Measurements from ENCODE around the gene KRTAP4-4. TPM values are rescaled to one million over a fixed set of nuclear protein-coding genes. Genes with fewer than 3 reads are reported as not detected.

KRTAP4-4 gene
- total RNA-seq, 1 donor from 2014 or later = not detected

GRCh38 chr17:41111151-41111885, 49.2 kb downstream of the KRTAP4-4 start:
- H3K27me3 Mint-ChIP-seq = peaks cover 6% of the 10 kb centered on the region
- H3K4me3 Mint-ChIP-seq = no peak overlapping the region
- no peak for DNase-seq

More at GRCh38 chr17:41111151-41111885, 49.2 kb downstream of the KRTAP4-4 start:
- Mint-ChIP-seq H3K27ac (no peak overlapping the region), H3K36me3 (ENCODE audit: low read depth) (no peaks in the 10 kb centered on the region), H3K4me1 (no peaks in the 10 kb centered on the region), H3K9me3 (peaks cover 4% of the 10 kb centered on the region)
- intact Hi-C loops (cut with micrococcal nuclease) = no loop called here

Other genes with a start within 250 kb of the KRTAP4-4 start
- not detected in 2 replicates for gene KRT23, start 223.1 kb downstream of the KRTAP4-4 start, total RNA-seq
- gene KRT39, start 193.8 kb downstream of the KRTAP4-4 start, total RNA-seq = not detected in 2 replicates
- not detected in 2 replicates for gene KRT40, start 176.4 kb downstream of the KRTAP4-4 start, total RNA-seq
- not detected in 2 replicates for gene KRTAP3-3, start 166.6 kb downstream of the KRTAP4-4 start, total RNA-seq
- not detected in 2 replicates for gene KRTAP3-2, start 160.8 kb downstream of the KRTAP4-4 start, total RNA-seq
- not detected in 2 replicates for gene KRTAP3-1, start 151.6 kb downstream of the KRTAP4-4 start, total RNA-seq
- gene KRTAP1-5, start 133.5 kb downstream of the KRTAP4-4 start, total RNA-seq = not detected in 2 replicates
- gene KRTAP1-4, start 130.6 kb downstream of the KRTAP4-4 start, total RNA-seq = not detected in 2 replicates
- not detected in 2 replicates for gene KRTAP1-3, start 125.9 kb downstream of the KRTAP4-4 start, total RNA-seq
- not detected in 2 replicates for gene KRTAP1-1, start 119.3 kb downstream of the KRTAP4-4 start, total RNA-seq
- not detected in 2 replicates for gene KRTAP2-1, start 113.4 kb downstream of the KRTAP4-4 start, total RNA-seq
- gene KRTAP2-2, start 105.5 kb downstream of the KRTAP4-4 start, total RNA-seq = not detected in 2 replicates
- not detected in 2 replicates for gene KRTAP2-3, start 100.6 kb downstream of the KRTAP4-4 start, total RNA-seq
- not detected in 2 replicates for gene KRTAP2-4, start 94.9 kb downstream of the KRTAP4-4 start, total RNA-seq
- gene KRTAP4-7, start 76.6 kb downstream of the KRTAP4-4 start, total RNA-seq = not detected in 2 replicates
- gene KRTAP4-8, start 62.6 kb downstream of the KRTAP4-4 start, total RNA-seq = not detected in 2 replicates
- not detected in 2 replicates for gene KRTAP4-16, start 58.5 kb downstream of the KRTAP4-4 start, total RNA-seq
- not detected in 2 replicates for gene KRTAP4-9, start 55.4 kb downstream of the KRTAP4-4 start, total RNA-seq
- not detected in 2 replicates for gene KRTAP4-11, start 42.4 kb downstream of the KRTAP4-4 start, total RNA-seq
- gene KRTAP4-12, start 36.6 kb downstream of the KRTAP4-4 start, total RNA-seq = not detected in 2 replicates
- gene KRTAP4-6, start 20.2 kb downstream of the KRTAP4-4 start, total RNA-seq = not detected in 2 replicates
- gene KRTAP4-5, start 10.9 kb downstream of the KRTAP4-4 start, total RNA-seq = not detected in 2 replicates
- not detected in 2 replicates for gene KRTAP4-3, start 7.5 kb upstream of the KRTAP4-4 start, total RNA-seq
- gene KRTAP4-2, start 17.5 kb upstream of the KRTAP4-4 start, total RNA-seq = not detected in 2 replicates
- not detected in 2 replicates for gene KRTAP4-1, start 24.2 kb upstream of the KRTAP4-4 start, total RNA-seq
- gene KRTAP9-1, start 29.1 kb upstream of the KRTAP4-4 start, total RNA-seq = not detected in 2 replicates
- not detected in 2 replicates for gene KRTAP9-2, start 65.9 kb upstream of the KRTAP4-4 start, total RNA-seq
- not detected in 2 replicates for gene KRTAP9-3, start 71.7 kb upstream of the KRTAP4-4 start, total RNA-seq
- not detected in 2 replicates for gene KRTAP9-8, start 77.3 kb upstream of the KRTAP4-4 start, total RNA-seq
- not detected in 2 replicates for gene KRTAP9-4, start 88.9 kb upstream of the KRTAP4-4 start, total RNA-seq
- not detected in 2 replicates for gene KRTAP9-9, start 94.6 kb upstream of the KRTAP4-4 start, total RNA-seq
- gene KRTAP9-6, start 104.6 kb upstream of the KRTAP4-4 start, total RNA-seq = not detected in 2 replicates
- gene KRTAP9-7, start 115.0 kb upstream of the KRTAP4-4 start, total RNA-seq = not detected in 2 replicates
- gene KRTAP29-1, start 142.1 kb upstream of the KRTAP4-4 start, total RNA-seq = not detected in 2 replicates
- not detected in 2 replicates for gene KRTAP16-1, start 148.6 kb upstream of the KRTAP4-4 start, total RNA-seq
- gene KRTAP17-1, start 155.0 kb upstream of the KRTAP4-4 start, total RNA-seq = not detected in 2 replicates
- gene KRT33A, start 190.1 kb upstream of the KRTAP4-4 start, total RNA-seq = not detected in 2 replicates
- not detected in 2 replicates for gene KRT33B, start 209.1 kb upstream of the KRTAP4-4 start, total RNA-seq
- not detected in 2 replicates for gene KRT34, start 221.6 kb upstream of the KRTAP4-4 start, total RNA-seq
- not detected in 2 replicates for gene KRT31, start 236.9 kb upstream of the KRTAP4-4 start, total RNA-seq

All from activated CD4-positive, alpha-beta T cell treated with anti-CD3 and anti-CD28 coated beads, Interleukin-2, amount 10 ng/mL, durations not matched to agents 24 days and 14 days (primary cell).